Immature natural killer cell (primary cell): Measurements from ENCODE around the gene SH2D3C. TPM values are rescaled to one million over a fixed set of nuclear protein-coding genes. Genes with fewer than 3 reads are reported as not detected.

Experiments used
- DNase-seq, 3 donors: peaks; one replicate each; pipeline ENCODE4 v3.0.0; 2022; ENCODE audit warnings: mixed read lengths in 1 of 3
- H3K27ac Mint-ChIP-seq, 6 donors: one replicate each; pipeline ENCODE4 v1.8.0; 2020; ENCODE audit warnings: mixed read lengths in 6 of 6, mild to moderate bottlenecking in 5 of 6, inconsistent platforms in 4 of 6, moderate library complexity in 3 of 6
- H3K27me3 Mint-ChIP-seq, 3 donors: one replicate each; pipeline ENCODE4 v1.8.0; 2020 to 2021; ENCODE audit warnings: low read depth in 3 of 3, mild to moderate bottlenecking in 3 of 3, mixed read lengths in 3 of 3, moderate library complexity in 3 of 3, inconsistent platforms in 1 of 3
- H3K36me3 Mint-ChIP-seq, 3 donors: one replicate each; pipeline ENCODE4 v1.8.0; 2020; ENCODE audit warnings: mixed read lengths in 3 of 3, inconsistent platforms in 2 of 3, mild to moderate bottlenecking in 2 of 3
- H3K4me1 Mint-ChIP-seq, 2 donors: one replicate each; pipeline ENCODE4 v1.8.0; 2020; ENCODE audit warnings: inconsistent platforms in 2 of 2, mild to moderate bottlenecking in 2 of 2, mixed read lengths in 2 of 2, moderate library complexity in 1 of 2
- H3K4me3 Mint-ChIP-seq, 5 donors: one replicate each; pipeline ENCODE4 v1.8.0; 2020; ENCODE audit warnings: mild to moderate bottlenecking in 5 of 5, mixed read lengths in 5 of 5, inconsistent platforms in 3 of 5, moderate library complexity in 3 of 5
- H3K9me3 Mint-ChIP-seq, 6 donors: one replicate each; pipeline ENCODE4 v1.8.0; 2020; ENCODE audit warnings: mild to moderate bottlenecking in 6 of 6, mixed read lengths in 6 of 6, inconsistent platforms in 4 of 6, moderate library complexity in 3 of 6
- polyA plus RNA-seq, 3 donors: library from polyadenylated mRNA; unstranded; fragments of 300-500 nt; fragmentation: Illumina TruSeq; gene quantifications; one replicate each; pipeline ENCODE4 v1.2.3, GENCODE V29; 2021

SH2D3C gene
- polyA plus RNA-seq, 3 donors from 2014 or later = 16.9 to 86.2 (median 18.7) TPM

DNA sequence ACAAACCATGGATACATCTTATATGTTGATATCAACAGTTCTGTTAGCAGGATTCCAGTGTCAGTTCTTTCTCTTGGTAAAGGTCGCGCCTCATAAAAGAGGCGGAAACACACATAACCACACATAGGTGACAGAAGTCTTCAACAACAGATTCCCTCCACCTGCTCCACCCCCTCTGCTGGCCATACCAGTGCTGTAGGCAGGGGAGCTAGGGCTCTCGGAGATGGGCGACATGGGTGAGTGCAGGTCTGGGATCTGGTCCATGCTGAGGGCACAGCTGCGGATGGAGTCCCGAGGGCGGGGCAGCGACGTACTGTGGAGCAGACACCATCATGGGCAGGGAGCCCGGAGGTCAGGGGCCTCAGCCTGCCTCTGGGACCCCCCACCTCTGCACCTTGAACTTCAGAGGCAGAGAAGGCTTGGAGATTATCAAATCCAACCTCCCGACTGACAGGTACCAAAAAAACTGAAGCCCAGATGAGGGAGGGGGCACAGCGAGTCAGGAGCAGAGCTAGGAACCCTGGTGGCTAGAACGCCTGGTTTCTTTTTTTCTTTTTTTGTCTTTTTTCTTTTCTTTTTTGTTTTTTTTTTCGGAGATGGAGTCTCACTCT is 31.4 kb downstream of the SH2D3C start:
- DNase-seq = peak; percentile 24 to 45 (median 36)
- H3K4me3 Mint-ChIP-seq = no peak overlapping the region
- H3K36me3 Mint-ChIP-seq = peaks cover 0 to 25% (median 6%) of the 10 kb centered on the region in 3 donors
- H3K27me3 Mint-ChIP-seq = no peaks in the 10 kb centered on the region
- H3K9me3 Mint-ChIP-seq = no peaks in the 10 kb centered on the region
- peaks cover 21 to 23% of the 10 kb centered on the region in 2 donors for H3K4me1 Mint-ChIP-seq
- H3K27ac Mint-ChIP-seq = peak overlapping the region; percentile 49 to 77 (median 66)

DNA sequence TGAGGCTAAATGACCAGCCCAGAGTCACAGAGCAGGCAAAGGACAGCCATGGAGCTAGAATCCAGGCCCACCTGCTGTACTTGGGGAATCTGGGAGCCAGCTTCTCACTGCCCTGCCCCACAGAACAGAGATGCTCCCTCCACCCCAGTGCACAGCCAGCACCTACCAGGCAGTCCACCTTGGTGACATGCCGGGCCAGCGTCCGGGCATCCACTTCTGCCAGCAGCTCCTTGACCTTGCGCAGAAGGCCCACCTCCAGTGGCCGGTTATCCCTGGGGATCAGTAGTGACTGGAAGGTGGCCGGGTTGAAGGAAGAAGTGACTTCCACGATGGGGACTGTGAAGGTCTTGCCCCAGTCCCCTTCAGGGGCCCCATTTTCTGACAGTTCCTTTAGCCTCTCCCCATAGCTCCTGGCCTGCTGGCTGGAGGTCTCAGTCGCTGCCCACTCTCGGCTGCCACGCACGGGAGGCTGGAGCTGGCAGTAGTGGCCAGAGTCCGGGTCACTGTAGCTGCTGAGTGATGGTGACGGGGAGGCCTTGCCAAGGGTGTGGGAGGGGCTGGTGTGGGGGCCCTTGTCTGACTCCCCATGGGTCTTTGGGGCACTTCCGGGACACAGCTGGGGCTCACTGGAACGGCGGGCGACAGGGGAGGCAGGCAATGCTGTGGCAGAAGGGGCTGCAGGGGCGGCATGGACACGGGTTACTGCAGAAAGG is 33.9 kb downstream of the SH2D3C start:
- H3K27me3 Mint-ChIP-seq = peaks cover 0 to 1% (median 0%) of the 10 kb centered on the region in 3 donors
- no peak overlapping the region for H3K4me3 Mint-ChIP-seq
- no peak for DNase-seq
- H3K36me3 Mint-ChIP-seq = peaks cover 0 to 24% (median 0%) of the 10 kb centered on the region in 3 donors
- H3K9me3 Mint-ChIP-seq = no peaks in the 10 kb centered on the region
- peak overlapping the region in 3 of 6 donors; percentile 39 to 57 (median 57) for H3K27ac Mint-ChIP-seq
- peaks cover 7 to 14% of the 10 kb centered on the region in 2 donors for H3K4me1 Mint-ChIP-seq

DNA sequence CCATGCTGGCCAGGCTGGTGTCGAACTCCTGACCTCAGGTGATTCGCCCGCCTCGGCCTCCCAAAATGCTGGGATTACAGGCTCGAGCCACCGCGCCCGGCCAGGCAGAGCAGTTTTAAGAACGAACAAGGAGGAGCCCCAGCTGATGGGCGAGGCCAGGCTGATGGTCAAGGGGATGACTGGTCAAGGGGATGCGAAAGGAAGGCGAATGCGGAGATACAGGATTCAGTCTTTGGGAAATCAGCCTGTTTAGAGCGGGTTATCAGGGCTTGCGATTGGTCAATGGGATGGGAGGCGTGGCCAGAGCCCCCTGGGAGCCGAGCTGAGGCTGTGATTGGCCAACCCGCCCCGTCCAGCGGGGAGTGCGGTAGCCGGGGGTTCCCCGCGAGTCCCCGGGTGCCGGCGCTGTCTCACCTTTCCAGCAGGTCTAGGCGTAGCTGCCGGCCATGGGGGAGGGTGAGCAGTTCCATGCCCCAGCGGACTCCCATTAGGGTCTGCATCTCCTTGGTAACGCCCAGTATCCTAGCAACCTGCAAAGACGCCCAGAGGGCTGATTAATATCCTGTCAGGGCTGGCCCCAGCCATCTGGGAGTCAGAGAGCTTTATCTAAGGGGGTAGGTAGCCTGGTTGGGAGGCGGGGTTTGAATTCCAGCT is 35.9 kb downstream of the SH2D3C start:
- H3K27ac Mint-ChIP-seq = peak overlapping the region in 2 of 6 donors; percentile 23 to 32
- H3K27me3 Mint-ChIP-seq = peaks cover 0 to 3% (median 0%) of the 10 kb centered on the region in 3 donors
- H3K4me3 Mint-ChIP-seq = no peak overlapping the region
- peaks cover 7 to 8% of the 10 kb centered on the region in 2 donors for H3K4me1 Mint-ChIP-seq
- H3K36me3 Mint-ChIP-seq = peaks cover 6 to 28% (median 7%) of the 10 kb centered on the region in 3 donors
- no peak for DNase-seq
- H3K9me3 Mint-ChIP-seq = no peaks in the 10 kb centered on the region

DNA sequence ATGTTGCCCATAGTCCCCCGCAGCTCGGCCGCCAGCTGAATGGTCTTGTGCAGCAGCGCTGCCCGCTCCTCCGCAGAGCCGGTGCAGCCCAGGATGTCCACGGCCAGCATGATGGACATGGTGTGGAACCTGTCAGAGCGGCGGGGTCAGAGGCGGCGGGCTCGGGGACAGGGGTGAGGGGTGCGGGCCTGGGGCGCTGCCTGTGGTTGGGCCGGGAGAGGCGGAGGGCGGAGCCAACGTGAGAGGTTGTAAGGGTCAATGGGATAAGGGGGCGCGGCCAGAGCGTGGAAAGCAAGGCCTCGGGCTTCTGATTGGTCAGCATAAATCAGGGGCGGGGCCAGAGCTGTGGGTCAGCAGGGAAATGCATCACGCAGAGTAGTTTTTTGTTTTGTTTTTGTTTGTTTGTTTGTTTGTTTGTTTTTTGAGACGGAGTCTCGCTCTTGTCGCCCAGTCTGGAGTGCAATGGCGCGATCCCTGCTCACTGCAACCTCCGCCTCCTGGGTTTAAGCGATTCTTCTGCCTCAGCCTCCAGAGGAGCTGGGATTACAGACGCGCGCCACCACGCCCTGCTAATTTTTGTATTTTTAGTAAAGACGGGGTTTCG is 36.5 kb downstream of the SH2D3C start:
- peaks cover 6 to 25% (median 7%) of the 10 kb centered on the region in 3 donors for H3K36me3 Mint-ChIP-seq
- H3K4me1 Mint-ChIP-seq = peaks cover 4% of the 10 kb centered on the region in 2 donors
- no peaks in the 10 kb centered on the region for H3K9me3 Mint-ChIP-seq
- DNase-seq = no peak
- no peak overlapping the region for H3K4me3 Mint-ChIP-seq
- H3K27ac Mint-ChIP-seq = peak overlapping the region in 4 of 6 donors; percentile 34 to 56 (median 46)
- H3K27me3 Mint-ChIP-seq = peaks cover 0 to 3% (median 0%) of the 10 kb centered on the region in 3 donors

DNA sequence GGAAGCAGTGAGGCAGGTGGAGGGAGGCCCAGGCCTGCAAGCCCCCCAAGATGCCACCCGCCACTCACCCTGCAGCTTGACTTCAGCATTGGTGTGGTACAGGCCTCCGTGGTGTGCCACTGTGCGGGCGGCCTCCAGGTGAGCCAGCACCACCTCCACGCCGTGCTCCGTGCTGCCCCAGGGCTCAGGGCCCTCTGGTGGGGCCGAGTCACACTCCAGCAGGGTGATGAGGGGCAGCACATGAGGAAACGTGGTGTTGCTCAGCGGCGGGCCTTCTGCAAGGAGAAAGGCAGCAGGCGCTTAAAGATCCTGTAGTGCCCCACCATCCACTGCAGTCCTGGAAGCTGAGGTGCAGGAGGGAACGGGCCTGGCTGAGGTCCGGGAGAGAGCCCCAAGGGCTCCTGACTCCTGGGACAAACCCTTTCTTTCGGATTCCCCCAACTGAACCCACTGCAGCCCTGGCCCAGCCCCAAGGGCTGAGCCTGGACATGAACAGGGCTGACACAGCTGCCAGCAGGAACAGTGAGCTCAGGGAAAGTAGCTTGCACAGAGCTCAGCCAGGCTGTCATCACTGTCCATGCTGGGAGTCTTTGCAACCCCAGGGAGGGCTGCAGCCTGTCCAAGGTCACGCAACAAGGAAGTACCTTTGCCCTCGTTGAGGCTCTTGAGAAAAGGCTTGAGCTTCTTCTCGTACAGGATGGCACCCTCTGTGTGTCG is 38.7 kb downstream of the SH2D3C start:
- H3K9me3 Mint-ChIP-seq = no peaks in the 10 kb centered on the region
- peaks cover 6 to 19% (median 7%) of the 10 kb centered on the region in 3 donors for H3K36me3 Mint-ChIP-seq
- H3K27ac Mint-ChIP-seq = peak overlapping the region in 2 of 6 donors; percentile 6 to 48

DNA sequence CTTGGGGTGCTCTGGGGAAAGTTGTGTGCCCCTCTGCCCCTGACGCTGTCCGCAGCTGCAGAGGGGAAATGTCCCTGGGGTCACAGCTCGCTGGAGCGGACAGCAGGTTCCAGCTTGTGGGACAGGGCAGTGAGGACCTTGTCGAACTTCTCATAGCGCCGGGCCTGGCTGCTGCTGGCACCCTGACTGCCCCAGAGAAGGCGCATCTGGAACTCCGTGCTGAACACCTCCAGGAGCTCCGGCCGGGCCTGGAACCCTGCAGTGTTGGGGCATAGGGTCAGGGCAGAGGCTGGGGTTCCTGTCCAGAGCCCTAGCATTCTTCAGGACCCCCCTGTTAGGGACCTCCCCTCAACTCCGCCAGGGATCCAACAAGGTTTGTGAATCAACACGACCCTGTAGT is 39.8 kb downstream of the SH2D3C start:
- peaks cover 15 to 19% of the 10 kb centered on the region in 2 donors for H3K4me1 Mint-ChIP-seq
- H3K4me3 Mint-ChIP-seq = no peak overlapping the region
- H3K27ac Mint-ChIP-seq = peak overlapping the region in 5 of 6 donors; percentile 21 to 86 (median 81)
- no peak for DNase-seq
- H3K9me3 Mint-ChIP-seq = no peaks in the 10 kb centered on the region
- peaks cover 3 to 11% (median 5%) of the 10 kb centered on the region in 3 donors for H3K27me3 Mint-ChIP-seq
- peaks cover 6 to 18% (median 7%) of the 10 kb centered on the region in 3 donors for H3K36me3 Mint-ChIP-seq

More for the DNA sequence above, 38.7 kb downstream of the SH2D3C start:
- Mint-ChIP-seq H3K4me1 (peaks cover 5 to 10% of the 10 kb centered on the region in 2 donors), H3K4me3 (no peak overlapping the region), H3K27me3 (peaks cover 2 to 8% (median 5%) of the 10 kb centered on the region in 3 donors)
- no peak for DNase-seq

DNA sequence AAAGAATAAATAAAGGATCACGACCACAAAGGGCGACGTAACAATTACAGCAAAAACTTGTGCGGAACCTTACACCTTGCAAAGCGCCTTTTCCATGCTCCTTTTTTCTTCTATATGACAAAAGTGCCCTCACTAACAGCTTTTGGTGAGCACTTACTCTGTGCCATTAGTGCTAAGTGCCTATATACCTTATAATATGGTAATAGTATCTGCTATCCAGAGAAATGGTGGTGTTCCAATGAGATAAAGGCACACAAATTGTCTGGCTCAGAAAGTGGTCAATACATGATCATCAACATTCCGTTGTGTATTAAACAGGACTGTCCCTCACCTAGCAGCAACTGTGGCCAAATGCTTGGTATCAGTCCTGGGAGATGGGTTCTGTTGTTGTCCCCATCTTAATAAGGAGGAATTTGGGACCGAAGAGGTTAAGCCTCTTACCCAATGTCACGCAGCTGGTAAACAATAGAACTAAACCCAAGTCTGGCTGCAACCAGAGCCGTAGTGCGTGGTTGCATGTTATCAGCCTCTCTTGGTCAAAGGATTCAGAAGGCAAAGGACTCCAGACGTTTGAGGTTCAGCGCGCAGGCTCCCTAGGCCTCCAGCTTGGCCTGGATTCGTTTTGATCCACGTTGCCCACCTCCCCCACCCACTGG is 42.8 kb downstream of the SH2D3C start:
- peaks cover 3 to 11% (median 5%) of the 10 kb centered on the region in 3 donors for H3K27me3 Mint-ChIP-seq
- DNase-seq = no peak
- peak overlapping the region; percentile 95 to 99 (median 96) for H3K27ac Mint-ChIP-seq
- H3K9me3 Mint-ChIP-seq = no peaks in the 10 kb centered on the region
- peaks cover 17 to 21% of the 10 kb centered on the region in 2 donors for H3K4me1 Mint-ChIP-seq
- peaks cover 6 to 10% (median 7%) of the 10 kb centered on the region in 3 donors for H3K36me3 Mint-ChIP-seq
- H3K4me3 Mint-ChIP-seq = peak overlapping the region; percentile 86 to 97 (median 91)

DNA sequence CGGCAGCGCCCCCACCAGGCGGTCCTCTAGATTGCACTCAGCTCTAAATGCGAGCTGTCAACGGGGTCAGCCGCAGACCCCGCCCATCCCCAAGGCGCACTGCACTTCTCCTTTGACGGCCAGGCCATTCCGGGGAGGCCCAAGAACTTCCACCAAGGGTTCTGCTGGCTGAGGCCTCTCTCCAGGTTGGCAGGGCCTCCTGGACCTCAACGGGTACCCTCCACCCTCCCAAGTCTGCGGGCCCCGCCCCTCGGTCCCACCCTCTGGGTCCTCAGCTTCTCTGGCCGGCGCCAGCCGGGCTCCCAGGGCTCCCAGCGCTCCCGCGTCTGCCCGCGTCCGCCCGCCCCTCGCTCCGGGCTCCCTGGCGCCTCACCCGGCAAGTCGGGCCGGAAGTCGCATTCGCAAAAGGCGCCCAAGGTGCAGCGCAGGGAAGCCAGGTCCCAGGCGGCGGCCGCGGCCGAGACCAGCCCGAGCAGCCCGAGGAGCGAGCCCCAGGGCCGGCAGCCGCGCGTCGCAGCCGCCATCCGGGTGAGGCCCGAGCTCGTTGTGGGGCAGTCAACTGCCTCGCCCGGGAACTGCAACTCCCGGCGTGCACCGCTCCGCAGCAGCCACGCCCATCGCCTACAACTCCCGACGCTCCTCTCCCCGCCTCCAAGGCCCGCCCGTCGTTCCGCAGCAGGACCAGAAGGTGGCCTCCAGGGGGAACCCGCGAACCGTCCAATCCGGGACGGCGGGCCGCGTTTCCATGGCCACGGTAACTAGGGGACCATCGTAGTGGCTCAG is 43.5 kb downstream of the SH2D3C start, which contains the start of gene TOR2A:
Gene TOR2A (minus strand): TSS at position 548 of the 783 bp plus-strand sequence. CDS start 24 bp downstream, at position 524.
- Mint-ChIP-seq H3K27me3 (peaks cover 3 to 9% (median 5%) of the 10 kb centered on the region in 3 donors), H3K36me3 (peaks cover 6 to 10% (median 7%) of the 10 kb centered on the region in 3 donors), H3K4me3 (peak within 1 kb of the TSS; percentile 86 to 97 (median 91)), H3K27ac (peak within 1 kb of the TSS; percentile 95 to 99 (median 96)), H3K4me1 (peaks cover 17 to 21% of the 10 kb centered on the region in 2 donors), H3K9me3 (no peaks in the 10 kb centered on the region)
- peak; percentile 99 to 100 (median 99) for DNase-seq

DNA sequence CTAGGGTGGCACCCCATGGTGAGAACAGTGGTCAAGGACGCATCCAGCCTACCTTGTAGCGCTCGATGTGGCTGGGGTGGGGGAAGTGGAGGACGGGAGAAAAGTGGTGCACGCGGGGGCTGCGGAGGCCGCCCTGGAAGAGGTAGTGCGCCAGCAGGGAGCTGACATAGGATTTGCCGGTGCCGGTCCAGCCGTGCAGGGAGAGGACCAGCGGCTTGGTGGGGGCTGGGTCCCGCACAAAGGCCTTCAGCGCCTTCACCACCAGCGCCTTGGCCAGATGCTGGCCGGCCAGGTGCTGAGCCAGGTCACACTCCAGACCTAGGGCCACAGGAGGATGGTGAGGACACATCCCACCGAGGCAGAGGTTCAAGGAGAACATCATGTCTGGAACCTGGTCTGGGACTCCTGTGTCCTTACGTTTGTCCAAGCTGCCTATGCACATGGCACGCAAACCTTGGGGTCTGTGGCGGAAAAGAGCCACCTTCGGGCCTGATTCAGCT is 44.2 kb downstream of the SH2D3C start:
- H3K27ac Mint-ChIP-seq = peak overlapping the region; percentile 82 to 95 (median 88)
- H3K4me1 Mint-ChIP-seq = peaks cover 17 to 21% of the 10 kb centered on the region in 2 donors
- no peaks in the 10 kb centered on the region for H3K9me3 Mint-ChIP-seq
- peaks cover 6 to 9% (median 7%) of the 10 kb centered on the region in 3 donors for H3K36me3 Mint-ChIP-seq
- peak overlapping the region; percentile 84 to 92 (median 90) for H3K4me3 Mint-ChIP-seq
- H3K27me3 Mint-ChIP-seq = peaks cover 4 to 8% (median 5%) of the 10 kb centered on the region in 3 donors
- no peak for DNase-seq

DNA sequence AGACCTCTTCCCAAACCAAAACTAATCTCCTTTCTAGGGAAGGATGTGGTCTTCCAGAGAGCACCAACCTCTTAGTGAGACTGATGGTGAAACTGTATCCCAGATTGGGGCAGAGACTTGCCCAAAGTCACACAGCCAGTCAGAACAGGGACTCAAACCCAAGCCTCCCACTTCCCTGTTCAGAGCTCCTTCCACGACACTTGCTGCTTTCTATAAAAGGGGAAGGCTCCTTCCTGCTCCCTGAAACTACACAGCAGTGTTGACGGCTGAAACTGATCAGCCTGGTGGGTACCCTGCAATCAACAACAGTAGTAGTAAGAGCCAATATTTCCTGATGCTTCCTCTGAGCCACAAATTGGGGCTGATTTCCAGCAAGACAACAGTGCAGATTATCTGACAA is 44.9 kb downstream of the SH2D3C start:
- Mint-ChIP-seq H3K27me3 (peaks cover 5 to 8% (median 5%) of the 10 kb centered on the region in 3 donors), H3K4me3 (peak overlapping the region in 3 of 5 donors; percentile 1 to 51 (median 41)), H3K4me1 (peaks cover 17 to 21% of the 10 kb centered on the region in 2 donors), H3K9me3 (no peaks in the 10 kb centered on the region), H3K36me3 (peaks cover 6 to 7% (median 7%) of the 10 kb centered on the region in 3 donors), H3K27ac (peak overlapping the region; percentile 66 to 95 (median 78))
- no peak for DNase-seq

DNA sequence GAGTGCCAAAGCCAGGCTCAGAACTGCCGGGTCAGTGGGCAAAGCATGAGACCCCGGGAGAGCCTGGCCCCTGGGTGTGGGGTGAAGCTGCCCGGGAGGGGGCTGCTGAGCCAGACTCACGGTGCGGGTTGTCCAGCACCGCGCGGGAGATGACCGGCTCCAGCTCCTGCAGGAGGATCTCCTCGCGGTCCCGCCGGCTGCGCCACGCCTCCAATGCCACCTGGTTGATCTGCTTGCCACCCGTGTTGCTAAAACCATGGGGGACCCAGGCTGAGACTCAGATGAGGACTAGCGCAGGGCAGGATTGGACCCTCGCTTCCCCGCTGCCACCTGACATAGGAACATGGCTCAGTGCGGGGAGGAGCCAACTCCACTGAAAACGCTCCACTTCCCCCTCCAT is 46.0 kb downstream of the SH2D3C start:
- no peaks in the 10 kb centered on the region for H3K36me3 Mint-ChIP-seq
- DNase-seq = no peak
- H3K4me1 Mint-ChIP-seq = peaks cover 17 to 21% of the 10 kb centered on the region in 2 donors
- H3K4me3 Mint-ChIP-seq = no peak overlapping the region
- peak overlapping the region in 3 of 6 donors; percentile 41 to 82 (median 72) for H3K27ac Mint-ChIP-seq
- H3K9me3 Mint-ChIP-seq = no peaks in the 10 kb centered on the region
- H3K27me3 Mint-ChIP-seq = peaks cover 5 to 8% (median 5%) of the 10 kb centered on the region in 3 donors
